ENCODE data around the gene IKZF1. TPM values are rescaled to one million over a fixed set of nuclear protein-coding genes. Genes with fewer than 3 reads are reported as not detected.
A peak's percentile ranks its signal among the peaks of the same experiment; 100 is the strongest.

Gene IKZF1
- total RNA-seq, 3 donors from 2014 or later: 7.8 to 14.9 (median 8.8) TPM

DNA sequence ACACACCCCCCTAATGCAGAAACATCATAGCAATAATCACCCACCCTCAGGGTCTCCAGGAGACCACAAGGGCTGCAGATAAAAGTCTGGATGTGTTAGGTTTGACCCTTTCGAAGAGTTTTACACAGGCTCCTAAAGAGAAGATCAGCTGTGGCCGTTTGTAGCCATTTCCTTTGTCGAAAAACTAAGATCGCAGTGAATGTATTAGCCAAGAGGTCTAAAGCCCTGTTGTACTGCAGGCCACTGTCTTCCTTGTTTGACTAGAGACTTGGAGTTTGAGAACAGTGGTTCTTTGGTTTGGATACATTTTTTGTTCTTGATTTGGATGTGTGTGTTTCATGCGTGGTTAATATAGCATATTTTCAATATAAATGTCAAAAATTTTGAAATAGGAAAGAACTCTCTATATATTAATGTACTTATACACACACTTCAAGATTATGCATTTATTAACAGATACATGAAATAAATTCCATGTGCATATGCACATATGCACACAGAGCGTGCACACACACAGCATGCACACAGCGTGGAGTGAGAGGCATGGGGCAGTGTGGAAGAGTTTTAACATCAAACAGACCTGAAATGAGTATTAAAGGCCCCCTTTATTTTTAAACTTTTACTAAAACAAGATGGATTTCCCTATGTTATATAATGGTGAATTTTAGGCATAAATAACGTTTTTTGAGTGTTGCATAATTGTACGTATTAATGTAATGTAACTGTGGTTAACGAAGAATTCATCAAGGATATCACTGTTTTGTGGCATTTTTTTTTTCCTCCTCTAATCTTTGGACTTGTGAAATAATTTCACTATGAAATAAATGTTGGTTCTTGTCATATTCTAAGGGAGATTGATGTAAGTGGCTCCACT, 2.2 kb downstream of the IKZF1 start:
- DNase-seq (no peak), ATAC-seq (no peak)
- TF ChIP-seq, protein P1, sequence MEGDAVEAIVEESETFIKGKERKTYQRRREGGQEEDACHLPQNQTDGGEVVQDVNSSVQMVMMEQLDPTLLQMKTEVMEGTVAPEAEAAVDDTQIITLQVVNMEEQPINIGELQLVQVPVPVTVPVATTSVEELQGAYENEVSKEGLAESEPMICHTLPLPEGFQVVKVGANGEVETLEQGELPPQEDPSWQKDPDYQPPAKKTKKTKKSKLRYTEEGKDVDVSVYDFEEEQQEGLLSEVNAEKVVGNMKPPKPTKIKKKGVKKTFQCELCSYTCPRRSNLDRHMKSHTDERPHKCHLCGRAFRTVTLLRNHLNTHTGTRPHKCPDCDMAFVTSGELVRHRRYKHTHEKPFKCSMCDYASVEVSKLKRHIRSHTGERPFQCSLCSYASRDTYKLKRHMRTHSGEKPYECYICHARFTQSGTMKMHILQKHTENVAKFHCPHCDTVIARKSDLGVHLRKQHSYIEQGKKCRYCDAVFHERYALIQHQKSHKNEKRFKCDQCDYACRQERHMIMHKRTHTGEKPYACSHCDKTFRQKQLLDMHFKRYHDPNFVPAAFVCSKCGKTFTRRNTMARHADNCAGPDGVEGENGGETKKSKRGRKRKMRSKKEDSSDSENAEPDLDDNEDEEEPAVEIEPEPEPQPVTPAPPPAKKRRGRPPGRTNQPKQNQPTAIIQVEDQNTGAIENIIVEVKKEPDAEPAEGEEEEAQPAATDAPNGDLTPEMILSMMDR (IDR thresholded peaks at IDR 0.05): no peak
- intact Hi-C loops (cut with DNase I, micrococcal nuclease): no loop called here
- no peaks in the 10 kb centered on the region for H3K36me3 ChIP-seq (ENCODE audit: low read depth)
- H3K4me1 ChIP-seq (ENCODE audit: low read depth): no peaks in the 10 kb centered on the region
- no peak overlapping the region for H3K4me3 ChIP-seq
- no peaks in the 10 kb centered on the region for H3K9me3 ChIP-seq

DNA sequence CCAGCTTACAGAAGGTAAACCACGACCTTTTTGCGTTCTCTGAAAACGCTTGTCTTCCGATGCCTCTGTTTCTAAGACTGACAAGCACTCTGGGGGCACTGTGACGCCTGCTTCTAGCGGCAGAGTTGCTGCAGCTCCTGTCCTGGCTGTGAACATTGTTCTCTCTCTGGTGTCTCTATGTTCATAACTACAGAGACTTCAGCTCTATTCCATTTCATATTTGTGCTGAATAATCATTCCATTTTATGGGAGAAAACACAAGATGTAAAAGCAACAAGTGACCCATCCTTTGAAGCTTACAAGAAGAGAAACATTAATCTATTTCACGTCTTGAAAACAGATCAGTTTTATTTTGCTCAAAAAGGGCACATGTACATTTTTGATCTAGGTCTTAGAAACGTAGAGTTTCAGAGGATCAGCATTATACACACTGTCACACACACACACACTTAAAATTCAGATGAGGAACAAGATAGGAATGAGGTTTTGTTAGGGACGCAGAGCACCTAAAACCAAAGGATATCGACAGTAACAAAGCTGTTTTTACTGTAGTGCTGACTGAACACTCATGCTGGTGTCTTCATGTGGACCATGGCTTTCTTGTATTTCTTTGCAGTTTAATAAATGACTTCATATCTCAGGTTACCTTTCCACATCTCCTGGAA, 3.0 kb downstream of the IKZF1 start:
- TF ChIP-seq, protein P1 (IDR thresholded peaks at IDR 0.05): no peak
- Histone ChIP-seq H3K4me3 (no peak overlapping the region), H3K36me3 (ENCODE audit: low read depth) (no peaks in the 10 kb centered on the region), H3K4me1 (ENCODE audit: low read depth) (no peaks in the 10 kb centered on the region), H3K9me3 (no peaks in the 10 kb centered on the region)
- intact Hi-C loops (cut with DNase I, micrococcal nuclease): no loop called here
- ATAC-seq (peak; percentile 52), DNase-seq (peak in 2 of 3 donors; percentile 49 to 71)

DNA sequence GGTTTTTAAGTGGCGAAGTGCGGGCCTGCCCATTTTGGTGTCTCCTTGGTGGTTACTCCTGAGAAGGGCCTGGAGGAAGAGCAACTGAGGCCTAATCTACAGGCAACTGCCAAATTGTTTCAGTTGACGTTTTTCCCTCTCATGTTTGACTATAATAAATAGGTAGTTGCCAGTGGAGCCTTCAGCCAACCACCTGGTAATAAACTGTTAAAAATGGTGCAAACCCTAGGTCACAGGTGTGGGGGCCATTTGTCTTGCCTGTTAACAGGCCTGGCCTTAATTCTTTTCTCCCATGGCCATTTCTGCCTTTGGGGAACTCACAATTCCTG, 3.7 kb downstream of the IKZF1 start:
- H3K4me3 ChIP-seq: no peak overlapping the region
- no peak for DNase-seq
- no peaks in the 10 kb centered on the region for H3K4me1 ChIP-seq (ENCODE audit: low read depth)
- no peaks in the 10 kb centered on the region for H3K36me3 ChIP-seq (ENCODE audit: low read depth)
- H3K9me3 ChIP-seq: no peaks in the 10 kb centered on the region
- TF ChIP-seq, protein P1 (IDR thresholded peaks at IDR 0.05): no peak
- intact Hi-C loops (cut with DNase I, micrococcal nuclease): no loop called here
- ATAC-seq: no peak

DNA sequence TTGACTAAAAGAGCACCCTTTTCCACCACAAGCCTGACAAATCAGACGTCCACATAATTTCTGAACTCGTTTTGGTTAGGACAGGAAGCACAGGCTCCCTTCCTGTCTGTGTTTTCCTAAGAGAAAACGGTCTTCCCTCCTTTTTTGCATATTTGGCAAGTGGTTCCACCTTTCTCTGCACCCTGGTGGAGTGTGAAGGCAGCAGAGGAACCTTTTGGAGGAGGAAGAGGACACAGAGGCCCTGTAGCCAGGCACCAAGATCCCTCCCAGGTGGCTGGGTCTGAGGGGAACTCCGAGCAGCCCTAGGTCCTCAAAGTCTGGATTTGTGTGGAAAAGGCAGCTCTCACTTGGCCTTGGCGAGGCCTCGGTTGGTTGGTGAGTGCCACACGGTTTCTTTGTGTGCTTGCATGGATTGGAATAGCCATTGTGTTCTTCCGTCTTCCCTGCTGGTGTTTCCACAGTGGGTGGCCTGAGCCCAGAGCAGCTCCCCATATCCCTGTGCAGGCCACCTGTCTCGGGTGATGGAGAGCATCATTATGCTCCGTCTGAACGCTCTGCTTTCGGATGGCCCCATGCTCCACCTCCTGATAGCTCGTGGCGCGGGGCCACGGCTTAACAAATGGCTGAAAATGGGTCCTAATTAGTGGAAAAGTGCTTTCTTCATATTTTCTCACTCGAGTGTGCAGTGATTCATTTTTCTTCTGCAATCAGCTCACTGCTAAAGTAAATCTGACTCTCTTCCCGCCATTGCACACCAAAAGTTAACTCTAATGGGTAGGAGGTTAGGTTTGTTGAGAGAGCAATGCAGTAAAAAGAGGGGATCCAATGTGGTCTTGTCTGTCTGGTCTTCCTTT, 4.2 kb downstream of the IKZF1 start:
- TF ChIP-seq, protein P1 (IDR thresholded peaks at IDR 0.05): no peak
- intact Hi-C loops (cut with DNase I, micrococcal nuclease): no loop called here
- ATAC-seq: peak; percentile 9
- Histone ChIP-seq H3K9me3 (no peaks in the 10 kb centered on the region), H3K4me1 (ENCODE audit: low read depth) (no peaks in the 10 kb centered on the region), H3K36me3 (ENCODE audit: low read depth) (no peaks in the 10 kb centered on the region), H3K4me3 (no peak overlapping the region)
- no peak for DNase-seq

DNA sequence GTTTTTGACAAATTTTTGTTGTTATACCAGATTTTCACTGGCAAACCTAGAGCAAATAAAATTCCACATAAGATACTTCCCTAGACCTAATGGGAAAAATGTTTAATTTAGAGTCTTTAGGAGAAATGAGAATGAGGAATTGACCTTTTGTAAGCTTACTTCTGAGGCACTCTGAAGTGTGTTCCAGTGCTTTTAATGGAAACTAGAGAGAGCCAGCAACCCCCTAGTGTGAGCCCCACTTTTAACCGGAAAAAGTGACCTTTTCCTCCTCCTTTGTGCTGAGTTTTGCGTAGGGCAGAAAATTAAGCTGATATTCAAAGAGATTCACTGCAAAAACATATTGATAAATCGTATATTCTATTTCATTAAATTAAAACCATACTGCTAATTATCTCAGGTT, 5.2 kb downstream of the IKZF1 start:
- TF ChIP-seq, protein P1 (IDR thresholded peaks at IDR 0.05): no peak
- no peaks in the 10 kb centered on the region for H3K4me1 ChIP-seq (ENCODE audit: low read depth)
- intact Hi-C loops (cut with DNase I, micrococcal nuclease): no loop called here
- ATAC-seq: no peak
- H3K4me3 ChIP-seq: no peak overlapping the region
- no peaks in the 10 kb centered on the region for H3K36me3 ChIP-seq (ENCODE audit: low read depth)
- H3K9me3 ChIP-seq: no peaks in the 10 kb centered on the region
- DNase-seq: no peak
